K562 (cell line): ENCODE measurements around the gene CLIC1. TPM values are rescaled to one million over a fixed set of nuclear protein-coding genes. Genes with fewer than 3 reads are reported as not detected.

Experiments used
- ARID1B ChIP-seq: fragments of 450-650 bp; IDR thresholded peaks from 2 replicates; pipeline ENCODE4 v1.6.1; 2016; ENCODE audit warnings: antibody characterized with exemption, mild to moderate bottlenecking, inconsistent platforms
- ATF4 ChIP-seq: fragments of 450-650 bp; formaldehyde crosslinking; IDR thresholded peaks from 2 replicates; pipeline ENCODE4 v1.4.0; 2022; ENCODE audit warnings: mild to moderate bottlenecking, moderate library complexity
- FOXM1 ChIP-seq, 2 experiments: fragments of 450-650 bp in 1 of 2; sonication (generic) in 1 of 2; formaldehyde crosslinking in 1 of 2; IDR thresholded peaks; 2 replicates each; pipeline versions ENCODE4 v1.6.1 to v1.9.0; 2017 to 2022; ENCODE audit warnings: low read depth in 2 of 2, mild to moderate bottlenecking in 2 of 2, missing genetic modification reagents in 1 of 2, moderate library complexity in 1 of 2
- FOXO4 ChIP-seq: fragments of 450-650 bp; formaldehyde crosslinking; IDR thresholded peaks from 2 replicates; pipeline ENCODE4 v1.4.0; 2020; ENCODE audit warnings: mild to moderate bottlenecking, moderate library complexity
- JUND ChIP-seq, 2 experiments: IDR thresholded peaks; 2 replicates in 1 of 2; 3 replicates in 1 of 2; pipeline ENCODE4 v1.6.1; 2011; ENCODE audit warnings: borderline replicate concordance in 2 of 2, low read depth in 2 of 2, low read length in 2 of 2, improper control_type of control experiment in 1 of 2, missing biosample characterization in 1 of 2, missing genetic modification characterization in 1 of 2, missing genetic modification reagents in 1 of 2
- MYC ChIP-seq, 2 experiments: fragments of 250-450 bp in 1 of 2; sonication (Bioruptor Pico) in 1 of 2; IDR thresholded peaks; 2 replicates each; pipeline versions ENCODE4 v1.5.1 to v1.6.1; 2012 to 2021; ENCODE audit warnings: low read depth in 2 of 2, borderline replicate concordance in 1 of 2, improper control_type of control experiment in 1 of 2, low read length in 1 of 2, mild to moderate bottlenecking in 1 of 2, moderate library complexity in 1 of 2
- SMAD4 ChIP-seq: fragments of 250-450 bp; sonication (Bioruptor Pico); conservative IDR thresholded peaks from 2 replicates; pipeline ENCODE4 v1.8.0; 2021; ENCODE audit warnings: inconsistent platforms, mild to moderate bottlenecking, moderate library complexity
- ZKSCAN8 ChIP-seq: fragments of 200-800 bp; sonication (Bioruptor generic); IDR thresholded peaks from 2 replicates; pipeline ENCODE4 v1.6.1; 2016; ENCODE audit warnings: missing genetic modification characterization, missing compliant biosample characterization
- ZNF780A ChIP-seq: fragments of 250-450 bp; sonication (Bioruptor Pico); IDR thresholded peaks from 2 replicates; pipeline ENCODE4 v1.5.0; 2021; ENCODE audit warnings: mild to moderate bottlenecking
- polyA plus RNA-seq, 8 experiments: library from polyadenylated mRNA; depleted of rRNA in 4 of 8; stranded (reverse) in 5 of 8; unstranded in 3 of 8; fragments of >200 nt; fragmentation: Nextera tagmentation in 2 of 8; fragmentation: Illumina TruSeq in 1 of 8; extraction: Ambion mirVana in 2 of 8; extraction: Trizol in 1 of 8; gene quantifications; 2 replicates each; pipeline versions ENCODE4 v1.2.1 to v1.2.3, GENCODE V29; 2011 to 2014; ENCODE audit warnings: inconsistent platforms in 1 of 8, missing spikeins in 1 of 8
- total RNA-seq, 7 experiments: library from RNA; depleted of rRNA in 6 of 7; stranded (reverse); fragments of >200 nt in 6 of 7; fragmentation: Illumina TruSeq in 2 of 7; extraction: Trizol in 2 of 7; gene quantifications; 2 replicates each; pipeline versions ENCODE4 v1.2.1 to v1.2.3, GENCODE V29; 2011 to 2021; ENCODE audit warnings: low replicate concordance in 1 of 7
- TF ChIP-seq, protein P1 (sequence below): fragments of 450-650 bp; IDR thresholded peaks from 2 replicates; pipeline ENCODE4 v1.6.1; 2016; ENCODE audit warnings: mild to moderate bottlenecking, moderate library complexity
- TF ChIP-seq, protein P2 (sequence below): sonication (generic); formaldehyde crosslinking; IDR thresholded peaks from 2 replicates; pipeline ENCODE4 v1.9.0; 2022; ENCODE audit warnings: mild to moderate bottlenecking, missing genetic modification reagents

The CLIC1 gene
- total and polyA plus RNA-seq, 9 of the 15 experiments (the other 6 are each of a cell fraction or from before 2014, with no cell fraction given), result 1,267 to 2,419 (median 1,808) TPM

- TF ChIP-seq, protein P1, sequence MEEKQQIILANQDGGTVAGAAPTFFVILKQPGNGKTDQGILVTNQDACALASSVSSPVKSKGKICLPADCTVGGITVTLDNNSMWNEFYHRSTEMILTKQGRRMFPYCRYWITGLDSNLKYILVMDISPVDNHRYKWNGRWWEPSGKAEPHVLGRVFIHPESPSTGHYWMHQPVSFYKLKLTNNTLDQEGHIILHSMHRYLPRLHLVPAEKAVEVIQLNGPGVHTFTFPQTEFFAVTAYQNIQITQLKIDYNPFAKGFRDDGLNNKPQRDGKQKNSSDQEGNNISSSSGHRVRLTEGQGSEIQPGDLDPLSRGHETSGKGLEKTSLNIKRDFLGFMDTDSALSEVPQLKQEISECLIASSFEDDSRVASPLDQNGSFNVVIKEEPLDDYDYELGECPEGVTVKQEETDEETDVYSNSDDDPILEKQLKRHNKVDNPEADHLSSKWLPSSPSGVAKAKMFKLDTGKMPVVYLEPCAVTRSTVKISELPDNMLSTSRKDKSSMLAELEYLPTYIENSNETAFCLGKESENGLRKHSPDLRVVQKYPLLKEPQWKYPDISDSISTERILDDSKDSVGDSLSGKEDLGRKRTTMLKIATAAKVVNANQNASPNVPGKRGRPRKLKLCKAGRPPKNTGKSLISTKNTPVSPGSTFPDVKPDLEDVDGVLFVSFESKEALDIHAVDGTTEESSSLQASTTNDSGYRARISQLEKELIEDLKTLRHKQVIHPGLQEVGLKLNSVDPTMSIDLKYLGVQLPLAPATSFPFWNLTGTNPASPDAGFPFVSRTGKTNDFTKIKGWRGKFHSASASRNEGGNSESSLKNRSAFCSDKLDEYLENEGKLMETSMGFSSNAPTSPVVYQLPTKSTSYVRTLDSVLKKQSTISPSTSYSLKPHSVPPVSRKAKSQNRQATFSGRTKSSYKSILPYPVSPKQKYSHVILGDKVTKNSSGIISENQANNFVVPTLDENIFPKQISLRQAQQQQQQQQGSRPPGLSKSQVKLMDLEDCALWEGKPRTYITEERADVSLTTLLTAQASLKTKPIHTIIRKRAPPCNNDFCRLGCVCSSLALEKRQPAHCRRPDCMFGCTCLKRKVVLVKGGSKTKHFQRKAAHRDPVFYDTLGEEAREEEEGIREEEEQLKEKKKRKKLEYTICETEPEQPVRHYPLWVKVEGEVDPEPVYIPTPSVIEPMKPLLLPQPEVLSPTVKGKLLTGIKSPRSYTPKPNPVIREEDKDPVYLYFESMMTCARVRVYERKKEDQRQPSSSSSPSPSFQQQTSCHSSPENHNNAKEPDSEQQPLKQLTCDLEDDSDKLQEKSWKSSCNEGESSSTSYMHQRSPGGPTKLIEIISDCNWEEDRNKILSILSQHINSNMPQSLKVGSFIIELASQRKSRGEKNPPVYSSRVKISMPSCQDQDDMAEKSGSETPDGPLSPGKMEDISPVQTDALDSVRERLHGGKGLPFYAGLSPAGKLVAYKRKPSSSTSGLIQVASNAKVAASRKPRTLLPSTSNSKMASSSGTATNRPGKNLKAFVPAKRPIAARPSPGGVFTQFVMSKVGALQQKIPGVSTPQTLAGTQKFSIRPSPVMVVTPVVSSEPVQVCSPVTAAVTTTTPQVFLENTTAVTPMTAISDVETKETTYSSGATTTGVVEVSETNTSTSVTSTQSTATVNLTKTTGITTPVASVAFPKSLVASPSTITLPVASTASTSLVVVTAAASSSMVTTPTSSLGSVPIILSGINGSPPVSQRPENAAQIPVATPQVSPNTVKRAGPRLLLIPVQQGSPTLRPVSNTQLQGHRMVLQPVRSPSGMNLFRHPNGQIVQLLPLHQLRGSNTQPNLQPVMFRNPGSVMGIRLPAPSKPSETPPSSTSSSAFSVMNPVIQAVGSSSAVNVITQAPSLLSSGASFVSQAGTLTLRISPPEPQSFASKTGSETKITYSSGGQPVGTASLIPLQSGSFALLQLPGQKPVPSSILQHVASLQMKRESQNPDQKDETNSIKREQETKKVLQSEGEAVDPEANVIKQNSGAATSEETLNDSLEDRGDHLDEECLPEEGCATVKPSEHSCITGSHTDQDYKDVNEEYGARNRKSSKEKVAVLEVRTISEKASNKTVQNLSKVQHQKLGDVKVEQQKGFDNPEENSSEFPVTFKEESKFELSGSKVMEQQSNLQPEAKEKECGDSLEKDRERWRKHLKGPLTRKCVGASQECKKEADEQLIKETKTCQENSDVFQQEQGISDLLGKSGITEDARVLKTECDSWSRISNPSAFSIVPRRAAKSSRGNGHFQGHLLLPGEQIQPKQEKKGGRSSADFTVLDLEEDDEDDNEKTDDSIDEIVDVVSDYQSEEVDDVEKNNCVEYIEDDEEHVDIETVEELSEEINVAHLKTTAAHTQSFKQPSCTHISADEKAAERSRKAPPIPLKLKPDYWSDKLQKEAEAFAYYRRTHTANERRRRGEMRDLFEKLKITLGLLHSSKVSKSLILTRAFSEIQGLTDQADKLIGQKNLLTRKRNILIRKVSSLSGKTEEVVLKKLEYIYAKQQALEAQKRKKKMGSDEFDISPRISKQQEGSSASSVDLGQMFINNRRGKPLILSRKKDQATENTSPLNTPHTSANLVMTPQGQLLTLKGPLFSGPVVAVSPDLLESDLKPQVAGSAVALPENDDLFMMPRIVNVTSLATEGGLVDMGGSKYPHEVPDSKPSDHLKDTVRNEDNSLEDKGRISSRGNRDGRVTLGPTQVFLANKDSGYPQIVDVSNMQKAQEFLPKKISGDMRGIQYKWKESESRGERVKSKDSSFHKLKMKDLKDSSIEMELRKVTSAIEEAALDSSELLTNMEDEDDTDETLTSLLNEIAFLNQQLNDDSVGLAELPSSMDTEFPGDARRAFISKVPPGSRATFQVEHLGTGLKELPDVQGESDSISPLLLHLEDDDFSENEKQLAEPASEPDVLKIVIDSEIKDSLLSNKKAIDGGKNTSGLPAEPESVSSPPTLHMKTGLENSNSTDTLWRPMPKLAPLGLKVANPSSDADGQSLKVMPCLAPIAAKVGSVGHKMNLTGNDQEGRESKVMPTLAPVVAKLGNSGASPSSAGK, result peak; percentile 23; the same call in 1 of the 2 replicates
- peak; percentile 32 for TF ChIP-seq ARID1B
- 0 out of 2 replicates have a peak, but pooled peaks have one; percentile 34 for TF ChIP-seq SMAD4 (CRISPR knock-in tag)
- TF ChIP-seq, protein P2, sequence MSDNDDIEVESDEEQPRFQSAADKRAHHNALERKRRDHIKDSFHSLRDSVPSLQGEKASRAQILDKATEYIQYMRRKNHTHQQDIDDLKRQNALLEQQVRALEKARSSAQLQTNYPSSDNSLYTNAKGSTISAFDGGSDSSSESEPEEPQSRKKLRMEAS (CRISPR knock-in tag), result peak; percentile 87
- peak; percentile 29; the same call in 1 of the 2 replicates for TF ChIP-seq MYC (IDR thresholded peaks at IDR 0.05; ENCODE audit: low read depth, low read length)
- TF ChIP-seq MYC (CRISPR knock-in tag; IDR thresholded peaks at IDR 0.05; ENCODE audit: borderline replicate concordance, low read depth), result no peak
- peak; percentile 52 for TF ChIP-seq JUND (IDR thresholded peaks at IDR 0.05; ENCODE audit: borderline replicate concordance, low read depth, low read length)
- TF ChIP-seq JUND (tag; IDR thresholded peaks at IDR 0.05; ENCODE audit: borderline replicate concordance, low read depth, low read length), result peak; percentile 34; the same call in 1 of the 3 replicates
- TF ChIP-seq FOXO4 (CRISPR knock-in tag), result peak; percentile 66; the same call in 1 of the 2 replicates
- no peak for TF ChIP-seq ZKSCAN8 (CRISPR knock-in tag)
- peak; percentile 50; the same call in 1 of the 2 replicates for TF ChIP-seq ATF4 (CRISPR knock-in tag)
- no peak for TF ChIP-seq ZNF780A (CRISPR knock-in tag)
- TF ChIP-seq FOXM1 (IDR thresholded peaks at IDR 0.05; ENCODE audit: low read depth), result 0 out of 2 replicates have a peak, but pooled peaks have one; percentile 22
- TF ChIP-seq FOXM1 (CRISPR knock-in tag; IDR thresholded peaks at IDR 0.05; ENCODE audit: low read depth), result no peak
Observed at GRCh38 chr6:31750411-31751022, 14.2 kb upstream of the CLIC1 start (continued).
